ENCODE measurements around the gene HSD11B2. TPM values are rescaled to one million over a fixed set of nuclear protein-coding genes. Genes with fewer than 3 reads are reported as not detected.

Gene HSD11B2
- total and polyA plus RNA-seq, 2 experiments from 2014 or later = 0.93 to 2.3 TPM

GRCh38 chr16:67432506-67432890 lies 1.6 kb downstream of the HSD11B2 start:
- H2AFZ ChIP-seq = no peak overlapping the region
- no peaks in the 10 kb centered on the region for H4K20me1 ChIP-seq (ENCODE audit: insufficient read depth, poor library complexity, severe bottlenecking)
- H3K4me3 ChIP-seq = no peak overlapping the region
- peak overlapping the region; percentile 98 for H3K4me2 ChIP-seq
- DNase-seq (ENCODE audit: low spot score) = no peak
- no peak overlapping the region for H3K27ac ChIP-seq
- no peaks in the 10 kb centered on the region for H3K9me2 ChIP-seq (replicated peaks; ENCODE audit: insufficient read depth)
- H3K4me1 ChIP-seq (ENCODE audit: insufficient read depth) = peaks cover 13% of the 10 kb centered on the region
- H3K27me3 ChIP-seq = peaks cover 24% of the 10 kb centered on the region
- TF ChIP-seq CTCF (IDR thresholded peaks at IDR 0.05; ENCODE audit: poor library complexity) (no peak), EZH2phosphoT487 (IDR thresholded peaks at IDR 0.05; ENCODE audit: low read depth, severe bottlenecking, unreplicated experiment) (no peak), EZH2 (IDR thresholded peaks at IDR 0.05; ENCODE audit: borderline replicate concordance) (no peak)
- no peaks in the 10 kb centered on the region for H3K36me3 ChIP-seq (replicated peaks; ENCODE audit: insufficient read depth, low read depth)
- no peaks in the 10 kb centered on the region for H3K9me3 ChIP-seq (ENCODE audit: low read depth)
- whole genome bisulfite sequencing (ENCODE audit: low lambda C conversion rate, missing lambda C conversion rate) = 71% methylated on average over 5 of the region's 5 CpGs
- H3K79me2 ChIP-seq = no peaks in the 10 kb centered on the region

GRCh38 chr16:67433131-67433719 lies 2.3 kb downstream of the HSD11B2 start:
- WGBS (ENCODE audit: low lambda C conversion rate, missing lambda C conversion rate) = 97% methylated on average over 5 of the region's 5 CpGs
- no peak for TF ChIP-seq EZH2 (IDR thresholded peaks at IDR 0.05; ENCODE audit: borderline replicate concordance)
- TF ChIP-seq CTCF (IDR thresholded peaks at IDR 0.05; ENCODE audit: poor library complexity) = no peak
- TF ChIP-seq EZH2phosphoT487 (IDR thresholded peaks at IDR 0.05; ENCODE audit: low read depth, severe bottlenecking, unreplicated experiment) = no peak
- no peaks in the 10 kb centered on the region for H3K9me2 ChIP-seq (replicated peaks; ENCODE audit: insufficient read depth)
- no peak overlapping the region for H2AFZ ChIP-seq
- no peak overlapping the region for H3K4me3 ChIP-seq
- no peak overlapping the region for H3K27ac ChIP-seq
- H3K36me3 ChIP-seq (replicated peaks; ENCODE audit: insufficient read depth, low read depth) = no peaks in the 10 kb centered on the region
- H3K4me2 ChIP-seq = no peak overlapping the region
- no peaks in the 10 kb centered on the region for H4K20me1 ChIP-seq (ENCODE audit: insufficient read depth, poor library complexity, severe bottlenecking)
- peaks cover 24% of the 10 kb centered on the region for H3K27me3 ChIP-seq
- peaks cover 13% of the 10 kb centered on the region for H3K4me1 ChIP-seq (ENCODE audit: insufficient read depth)
- DNase-seq (ENCODE audit: low spot score) = no peak
- H3K9me3 ChIP-seq (ENCODE audit: low read depth) = no peaks in the 10 kb centered on the region
- H3K79me2 ChIP-seq = no peaks in the 10 kb centered on the region

- Histone ChIP-seq H2AFZ (no peak overlapping the region), H3K27ac (no peak overlapping the region), H3K36me3 (replicated peaks; ENCODE audit: insufficient read depth, low read depth) (no peaks in the 10 kb centered on the region), H3K4me1 (ENCODE audit: insufficient read depth) (peaks cover 6% of the 10 kb centered on the region), H3K9me2 (replicated peaks; ENCODE audit: insufficient read depth) (no peaks in the 10 kb centered on the region), H4K20me1 (ENCODE audit: insufficient read depth, poor library complexity, severe bottlenecking) (no peaks in the 10 kb centered on the region), H3K79me2 (no peaks in the 10 kb centered on the region), H3K27me3 (peaks cover 4% of the 10 kb centered on the region), H3K9me3 (ENCODE audit: low read depth) (no peaks in the 10 kb centered on the region), H3K4me2 (no peak overlapping the region), H3K4me3 (no peak overlapping the region)
- no peak for DNase-seq (ENCODE audit: low spot score)
- 98% methylated on average over 16 of the region's 16 CpGs for WGBS (ENCODE audit: low lambda C conversion rate, missing lambda C conversion rate)
- TF ChIP-seq CTCF (IDR thresholded peaks at IDR 0.05; ENCODE audit: poor library complexity) (no peak), EZH2phosphoT487 (IDR thresholded peaks at IDR 0.05; ENCODE audit: low read depth, severe bottlenecking, unreplicated experiment) (no peak), EZH2 (IDR thresholded peaks at IDR 0.05; ENCODE audit: borderline replicate concordance) (no peak)
These were observed 4.8 kb downstream of the HSD11B2 start for GRCh38 chr16:67435758-67436164.
